Endodermal cell (in vitro differentiated cells): ENCODE measurements around the gene COL11A1. TPM values are rescaled to one million over a fixed set of nuclear protein-coding genes. Genes with fewer than 3 reads are reported as not detected.

Source experiments
- DNase-seq: peaks from one replicate; pipeline ENCODE4 v3.0.0-alpha.2; 2017
- H3K27ac ChIP-seq: 2 replicates; pipeline ENCODE4 v1.5.1; 2013; ENCODE audit warnings: mild to moderate bottlenecking, low read depth, low read length, moderate library complexity
- H3K27me3 ChIP-seq: 2 replicates; pipeline ENCODE4 v1.6.1; 2013; ENCODE audit warnings: mild to moderate bottlenecking, low read length, moderate library complexity; ENCODE audit not compliant: insufficient read depth, control insufficient read depth, poor library complexity, severe bottlenecking
- H3K36me3 ChIP-seq: 2 replicates; pipeline ENCODE4 v1.7.0; 2013; ENCODE audit warnings: mild to moderate bottlenecking, low read length, moderate library complexity; ENCODE audit not compliant: control insufficient read depth, insufficient read depth
- H3K4me1 ChIP-seq: one replicate; pipeline ENCODE4 v1.7.0; 2013; ENCODE audit warnings: low read length; ENCODE audit not compliant: control insufficient read depth, insufficient read depth
- H3K4me3 ChIP-seq: 2 replicates; pipeline ENCODE4 v1.5.1; 2013; ENCODE audit warnings: mild to moderate bottlenecking, low read length, moderate library complexity
- H3K9ac ChIP-seq: 2 replicates; pipeline ENCODE4 v1.6.1; 2013; ENCODE audit warnings: mild to moderate bottlenecking, low read length, moderate library complexity; ENCODE audit not compliant: poor library complexity, severe bottlenecking; ENCODE audit errors: extremely low read depth
- H3K9me3 ChIP-seq: 2 replicates; pipeline ENCODE4 v1.6.1; 2013; ENCODE audit warnings: mild to moderate bottlenecking, low read length, moderate library complexity; ENCODE audit not compliant: control insufficient read depth
- H3K27ac Mint-ChIP-seq: 2 replicates; pipeline ENCODE4 v1.8.0; 2020; ENCODE audit warnings: mixed read lengths
- H3K27me3 Mint-ChIP-seq: 2 replicates; pipeline ENCODE4 v1.8.0; 2021; ENCODE audit warnings: mild to moderate bottlenecking, mixed read lengths; ENCODE audit not compliant: insufficient read depth
- H3K36me3 Mint-ChIP-seq: 2 replicates; pipeline ENCODE4 v1.8.0; 2020; ENCODE audit warnings: low read depth, mixed read lengths
- H3K4me1 Mint-ChIP-seq: 2 replicates; pipeline ENCODE4 v1.8.0; 2020; ENCODE audit warnings: mixed read lengths
- H3K4me3 Mint-ChIP-seq: 2 replicates; pipeline ENCODE4 v1.8.0; 2020; ENCODE audit warnings: mild to moderate bottlenecking, moderate library complexity, mixed read lengths
- H3K9me3 Mint-ChIP-seq: 2 replicates; pipeline ENCODE4 v1.8.0; 2020; ENCODE audit warnings: mild to moderate bottlenecking, mixed read lengths
- CTCF ChIP-seq: fragments of 200-600 bp; sonication (generic); conservative IDR thresholded peaks from 2 replicates; pipeline ENCODE4 v1.5.0; 2021; ENCODE audit warnings: antibody characterized with exemption, mild to moderate bottlenecking
- WGBS, 2 experiments: methylation state at CpG; one replicate each; pipeline versions ENCODE4 v1.1.5 to v1.1.7; 2013; ENCODE audit warnings: missing lambda C conversion rate in 2 of 2, mixed read lengths in 1 of 2; ENCODE audit not compliant: insufficient coverage in 1 of 2, insufficient read length in 1 of 2; 5-methylcytosine and 5-hydroxymethylcytosine counted together
- total RNA-seq, 2 donors: library from RNA; stranded (reverse); fragmentation: NEBNext Ultra II Directional in 1 of 2; extraction: Animal tissue kit (Norgen Biotek cat#: 25700) in 1 of 2; gene quantifications; 2 replicates in 1 of 2; 3 replicates in 1 of 2; pipeline ENCODE4 v1.2.1, GENCODE V29; 2021

The COL11A1 gene
- total RNA-seq, 2 donors from 2014 or later, result 6.7 to 27.5 TPM

- Histone ChIP-seq H3K27me3 (no peaks in the 10 kb centered on the region), H3K9me3 (no peaks in the 10 kb centered on the region), H3K27ac (no peak overlapping the region), H3K9ac (no peak overlapping the region), H3K4me3 (no peak overlapping the region), H3K36me3 (no peaks in the 10 kb centered on the region), H3K4me1 (no peaks in the 10 kb centered on the region)
- Mint-ChIP-seq H3K36me3 (no peaks in the 10 kb centered on the region), H3K4me1 (no peaks in the 10 kb centered on the region), H3K9me3 (no peaks in the 10 kb centered on the region), H3K27me3 (no peaks in the 10 kb centered on the region), H3K4me3 (no peak overlapping the region), H3K27ac (no peak overlapping the region)
- WGBS, 2 experiments, result 95% methylated on average over 3 of the region's 3 CpGs; no CpG with 5 or more reads in 1 of the 2 experiments
- TF ChIP-seq CTCF, result no peak
- DNase-seq, result no peak
These were observed 208.4 kb downstream of the COL11A1 start for GRCh38 chr1:102899935-102900334.

- Mint-ChIP-seq H3K9me3 (no peaks in the 10 kb centered on the region), H3K4me1 (no peaks in the 10 kb centered on the region), H3K27me3 (no peaks in the 10 kb centered on the region), H3K4me3 (no peak overlapping the region), H3K36me3 (no peaks in the 10 kb centered on the region), H3K27ac (no peak overlapping the region)
- H3K9me3 ChIP-seq, result no peaks in the 10 kb centered on the region
- no peak overlapping the region for H3K27ac ChIP-seq
- H3K4me3 ChIP-seq, result no peak overlapping the region
- H3K4me1 ChIP-seq, result no peaks in the 10 kb centered on the region
- TF ChIP-seq CTCF, result no peak
- WGBS, 2 experiments, result 60 to 67% methylated on average over 3 of the region's 3 CpGs
- no peaks in the 10 kb centered on the region for H3K36me3 ChIP-seq
- DNase-seq, result no peak
- no peak overlapping the region for H3K9ac ChIP-seq
- no peaks in the 10 kb centered on the region for H3K27me3 ChIP-seq
These were observed 210.8 kb downstream of the COL11A1 start for GRCh38 chr1:102897557-102897956.

GRCh38 chr1:102896771-102897170 is 211.6 kb downstream of the COL11A1 start:
- H3K36me3 ChIP-seq, result no peaks in the 10 kb centered on the region
- no peak for DNase-seq
- WGBS, 2 experiments, result 97 to 100% methylated on average over 1 to 2 of the region's 2 CpGs
- Mint-ChIP-seq H3K4me1 (no peaks in the 10 kb centered on the region), H3K36me3 (no peaks in the 10 kb centered on the region), H3K9me3 (no peaks in the 10 kb centered on the region), H3K27me3 (no peaks in the 10 kb centered on the region), H3K27ac (no peak overlapping the region), H3K4me3 (no peak overlapping the region)
- no peak overlapping the region for H3K9ac ChIP-seq
- H3K4me1 ChIP-seq, result no peaks in the 10 kb centered on the region
- no peak overlapping the region for H3K4me3 ChIP-seq
- no peaks in the 10 kb centered on the region for H3K9me3 ChIP-seq
- no peak overlapping the region for H3K27ac ChIP-seq
- H3K27me3 ChIP-seq, result no peaks in the 10 kb centered on the region
- TF ChIP-seq CTCF, result no peak
